ENCODE results near the gene STX12. TPM values are rescaled to one million over a fixed set of nuclear protein-coding genes. Genes with fewer than 3 reads are reported as not detected.
A peak's percentile ranks its signal among the peaks of the same experiment; 100 is the strongest.

STX12 gene
- total and polyA plus RNA-seq, 12 donors, result 18.4 to 81.9 (median 55.4) TPM

DNA sequence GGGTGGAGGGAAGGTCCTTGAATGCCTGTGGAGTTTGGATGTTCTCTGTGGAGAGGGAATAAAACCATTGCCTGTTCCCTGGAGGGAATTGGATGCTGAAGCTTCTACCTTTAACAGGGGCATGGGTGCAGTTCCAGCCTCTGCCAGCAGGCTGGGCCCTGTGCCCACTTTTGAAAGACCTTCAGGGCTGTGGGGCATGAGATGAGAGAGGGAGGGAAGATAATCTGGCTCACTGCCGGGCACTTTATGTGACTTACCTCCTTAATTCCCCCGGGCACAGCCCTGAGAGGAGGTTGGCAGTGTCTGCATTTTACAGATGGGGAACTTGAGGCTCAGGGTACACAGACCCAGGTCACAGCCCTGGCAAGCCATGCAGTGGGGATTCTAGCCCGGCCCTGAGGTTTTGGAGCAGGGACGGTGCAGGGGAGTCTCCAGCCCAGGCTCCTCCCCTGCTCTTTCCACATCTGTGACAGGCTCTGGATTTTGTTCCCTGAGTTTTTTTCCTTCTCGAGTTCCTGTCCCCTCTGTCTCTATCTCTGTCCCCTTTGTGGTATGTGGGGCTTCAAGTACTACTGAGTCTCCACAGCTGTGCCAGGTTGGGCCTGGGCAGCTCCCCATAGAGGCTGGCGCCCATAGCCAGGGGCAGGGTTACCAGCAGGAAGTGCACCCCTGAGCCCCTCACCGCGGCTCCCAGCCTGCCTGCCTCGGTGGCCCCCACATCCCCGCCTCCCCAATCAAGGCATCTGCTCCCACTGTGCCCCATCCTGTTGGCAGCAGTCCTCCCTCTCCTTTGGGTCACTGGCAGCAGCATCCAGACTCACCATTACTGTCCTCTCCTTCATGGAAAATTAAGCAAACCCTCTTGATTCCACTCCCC is 85.3 kb downstream of the STX12 start:
- H3K36me3 ChIP-seq (replicated peaks in 1 of 2), result no peaks in the 10 kb centered on the region
- H3K4me1 ChIP-seq (replicated peaks in 1 of 2), result peaks cover 7 to 10% of the 10 kb centered on the region in 2 donors
- no peaks in the 10 kb centered on the region for H3K9me3 ChIP-seq (replicated peaks in 1 of 3)
- TF ChIP-seq, protein P1, sequence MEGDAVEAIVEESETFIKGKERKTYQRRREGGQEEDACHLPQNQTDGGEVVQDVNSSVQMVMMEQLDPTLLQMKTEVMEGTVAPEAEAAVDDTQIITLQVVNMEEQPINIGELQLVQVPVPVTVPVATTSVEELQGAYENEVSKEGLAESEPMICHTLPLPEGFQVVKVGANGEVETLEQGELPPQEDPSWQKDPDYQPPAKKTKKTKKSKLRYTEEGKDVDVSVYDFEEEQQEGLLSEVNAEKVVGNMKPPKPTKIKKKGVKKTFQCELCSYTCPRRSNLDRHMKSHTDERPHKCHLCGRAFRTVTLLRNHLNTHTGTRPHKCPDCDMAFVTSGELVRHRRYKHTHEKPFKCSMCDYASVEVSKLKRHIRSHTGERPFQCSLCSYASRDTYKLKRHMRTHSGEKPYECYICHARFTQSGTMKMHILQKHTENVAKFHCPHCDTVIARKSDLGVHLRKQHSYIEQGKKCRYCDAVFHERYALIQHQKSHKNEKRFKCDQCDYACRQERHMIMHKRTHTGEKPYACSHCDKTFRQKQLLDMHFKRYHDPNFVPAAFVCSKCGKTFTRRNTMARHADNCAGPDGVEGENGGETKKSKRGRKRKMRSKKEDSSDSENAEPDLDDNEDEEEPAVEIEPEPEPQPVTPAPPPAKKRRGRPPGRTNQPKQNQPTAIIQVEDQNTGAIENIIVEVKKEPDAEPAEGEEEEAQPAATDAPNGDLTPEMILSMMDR (IDR thresholded peaks at IDR 0.05), result peak; percentile 94 to 98 (median 95)
- no peak for TF ChIP-seq POLR2A (IDR thresholded peaks at IDR 0.05)
- H3K27me3 ChIP-seq, result no peaks in the 10 kb centered on the region
- H3K4me3 ChIP-seq, result no peak overlapping the region
- 24 to 40% (median 32%) methylated on average over 8 to 10 of the region's 10 CpGs for WGBS, 4 donors
- intact Hi-C loops (cut with DNase I), result loop anchor here (5.0 kb wide), 2 partner anchors 119 to 349 kb away; no protein-coding TSS in a partner anchor
- peak overlapping the region in 2 of 5 donors; percentile 40 to 57 for H3K27ac ChIP-seq
- peak; percentile 82 to 97 (median 89) for DNase-seq

DNA sequence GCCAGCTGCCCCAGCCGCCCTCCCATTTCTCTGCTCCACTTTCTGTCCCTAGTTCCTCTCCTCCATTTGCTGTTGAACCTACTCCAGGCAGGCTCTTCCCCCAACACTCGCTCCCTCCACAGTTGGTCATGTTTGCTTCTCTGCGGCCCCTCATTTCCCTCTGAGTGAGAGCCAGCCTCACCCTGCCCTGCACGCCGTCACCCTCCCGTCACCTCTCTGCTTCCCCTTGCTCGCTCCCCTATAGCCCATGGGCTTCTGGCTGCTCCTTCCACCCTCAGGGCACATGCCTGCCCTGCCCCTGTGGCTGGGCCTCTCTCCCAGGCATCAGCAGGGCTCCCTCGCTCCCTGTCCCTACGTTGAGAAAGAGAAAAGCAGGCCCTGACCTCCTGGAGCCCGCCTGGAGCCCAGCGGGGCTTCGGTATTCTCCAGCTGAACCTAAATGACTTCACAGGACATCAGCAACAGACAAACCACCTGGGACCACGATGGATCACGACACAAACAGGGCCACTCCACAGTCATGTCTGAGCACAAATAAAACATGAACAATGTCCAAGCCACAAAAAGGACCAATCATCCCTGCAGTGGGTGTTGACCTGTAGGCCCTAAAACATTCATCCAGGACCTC is 86.0 kb downstream of the STX12 start:
- H3K4me1 ChIP-seq (replicated peaks in 1 of 2), result peaks cover 10 to 14% of the 10 kb centered on the region in 2 donors
- no peaks in the 10 kb centered on the region for H3K36me3 ChIP-seq (replicated peaks in 1 of 2)
- H3K4me3 ChIP-seq, result no peak overlapping the region
- H3K27me3 ChIP-seq, result no peaks in the 10 kb centered on the region
- no peaks in the 10 kb centered on the region for H3K9me3 ChIP-seq (replicated peaks in 1 of 3)
- DNase-seq, result no peak
- H3K27ac ChIP-seq, result peak overlapping the region in 1 of 5 donors; percentile 57
- no peak for TF ChIP-seq POLR2A (IDR thresholded peaks at IDR 0.05)
- TF ChIP-seq, protein P1 (IDR thresholded peaks at IDR 0.05), result no peak
- intact Hi-C loops (cut with DNase I), result loop anchor here (5.0 kb wide), 2 partner anchors 118 to 348 kb away; no protein-coding TSS in a partner anchor
- WGBS, 4 donors, result 80 to 86% (median 83%) methylated on average over 11 to 14 of the region's 14 CpGs

DNA sequence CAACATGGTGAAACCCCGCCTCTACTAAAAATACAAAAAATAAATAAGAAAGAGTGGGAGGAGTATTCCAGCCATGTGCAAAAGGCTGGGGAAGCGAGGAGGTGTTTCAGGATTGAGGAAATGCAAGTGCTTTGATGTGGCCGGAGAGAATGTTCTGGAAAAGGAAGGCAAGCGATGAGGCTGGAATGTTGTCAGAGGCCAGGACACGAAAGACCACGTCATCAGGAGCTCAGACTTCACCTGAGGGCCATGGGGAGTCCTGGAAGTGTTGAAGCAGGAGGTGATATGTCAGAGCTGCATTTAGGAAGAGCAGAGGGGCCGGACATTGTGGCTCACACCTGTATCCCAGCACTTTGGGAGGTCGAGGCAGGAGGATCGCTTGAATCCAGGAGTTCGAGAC is 88.4 kb downstream of the STX12 start:
- H3K27me3 ChIP-seq, result no peaks in the 10 kb centered on the region
- TF ChIP-seq, protein P1 (IDR thresholded peaks at IDR 0.05), result no peak
- TF ChIP-seq POLR2A (IDR thresholded peaks at IDR 0.05), result no peak
- no peaks in the 10 kb centered on the region for H3K9me3 ChIP-seq (replicated peaks in 1 of 3)
- peaks cover 10 to 16% of the 10 kb centered on the region in 2 donors for H3K4me1 ChIP-seq (replicated peaks in 1 of 2)
- no peak overlapping the region for H3K27ac ChIP-seq
- no peaks in the 10 kb centered on the region for H3K36me3 ChIP-seq (replicated peaks in 1 of 2)
- intact Hi-C loops (cut with DNase I), result no loop called here
- 87 to 95% (median 93%) methylated on average over 10 of the region's 10 CpGs for WGBS, 4 donors
- no peak overlapping the region for H3K4me3 ChIP-seq
- DNase-seq, result no peak

DNA sequence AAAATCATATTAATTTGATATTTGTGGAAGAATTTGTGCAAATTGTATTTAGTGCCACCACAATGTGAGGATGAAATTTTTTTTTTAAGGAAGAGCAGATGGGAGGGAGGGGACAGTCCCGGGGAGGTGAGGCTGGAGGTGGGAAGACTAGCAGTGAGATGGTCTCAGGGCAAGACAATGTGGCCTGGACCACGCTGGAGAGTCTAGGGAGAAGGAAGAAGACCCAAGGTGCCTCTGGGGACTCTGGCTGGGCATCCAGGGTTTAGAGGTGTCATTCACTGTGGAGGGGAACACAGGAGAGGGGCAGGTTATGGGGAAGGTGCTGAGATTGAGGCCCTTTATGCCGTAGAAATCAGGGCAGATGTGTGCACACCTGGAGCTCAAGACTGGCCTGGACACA is 89.0 kb downstream of the STX12 start:
- H3K36me3 ChIP-seq (replicated peaks in 1 of 2), result no peaks in the 10 kb centered on the region
- WGBS, 4 donors, result 74 to 82% (median 79%) methylated on average over 3 of the region's 3 CpGs

More for the DNA sequence above, 89.0 kb downstream of the STX12 start:
- TF ChIP-seq, protein P1 (IDR thresholded peaks at IDR 0.05), result no peak
- no peak for TF ChIP-seq POLR2A (IDR thresholded peaks at IDR 0.05)
- no peak overlapping the region for H3K4me3 ChIP-seq
- intact Hi-C loops (cut with DNase I), result no loop called here
- H3K27me3 ChIP-seq, result no peaks in the 10 kb centered on the region
- H3K4me1 ChIP-seq (replicated peaks in 1 of 2), result peaks cover 10 to 17% of the 10 kb centered on the region in 2 donors
- no peak for DNase-seq
- H3K27ac ChIP-seq, result peak overlapping the region in 2 of 5 donors; percentile 79 to 86
- no peaks in the 10 kb centered on the region for H3K9me3 ChIP-seq (replicated peaks in 1 of 3)
